Right renal pelvis (tissue), 4 donors: ENCODE measurements around the gene NDUFB6. TPM values are rescaled to one million over a fixed set of nuclear protein-coding genes. Genes with fewer than 3 reads are reported as not detected.
"Not testable (repeated sequence)": the region's sequence is repeated elsewhere in the genome, so short reads cannot be mapped to it uniquely, and the experiment has no call there.

Experiments used
- DNase-seq, 4 donors: peaks; one replicate each; pipeline ENCODE4 v3.0.0-alpha.2; 2013; ENCODE audit warnings: low read depth in 4 of 4, low spot score in 3 of 4, missing footprints in 1 of 4
- polyA plus RNA-seq, 4 donors: library from polyadenylated mRNA; unstranded; fragments of 120-200 nt; gene quantifications; one replicate each; pipeline ENCODE4 v1.2.1, GENCODE V29; 2013; ENCODE audit not compliant: insufficient read length in 4 of 4

Gene NDUFB6
- polyA plus RNA-seq, 4 donors = 76.4 to 93.8 (median 83.3) TPM

GRCh38 chr9:32524892-32525708, 47.9 kb downstream of the NDUFB6 start:
- DNase-seq = peak in 2 of 4 donors; percentile 10 to 18

GRCh38 chr9:32524558-32524891, 48.4 kb downstream of the NDUFB6 start:
- DNase-seq = not testable (repeated sequence)

- DNase-seq = no peak
Observed at GRCh38 chr9:32523910-32524309, 49.0 kb downstream of the NDUFB6 start.

GRCh38 chr9:32518276-32518675, 54.7 kb downstream of the NDUFB6 start:
- DNase-seq = no peak

GRCh38 chr9:32516241-32516640, 56.7 kb downstream of the NDUFB6 start:
- no peak for DNase-seq

- DNase-seq = no peak
Observed at GRCh38 chr9:32508728-32509127, 64.2 kb downstream of the NDUFB6 start.

GRCh38 chr9:32503008-32503407, 70.0 kb downstream of the NDUFB6 start:
- no peak for DNase-seq

Other genes starting within 250 kb of the NDUFB6 start
- gene ACO1, start 188.5 kb downstream of the NDUFB6 start, polyA plus RNA-seq = 10 to 100 TPM; 46.6 to 59.6 (median 48.0) TPM
- 10 to 100 TPM in 3 of 4 donors, 1 to 10 TPM in 1; 8.8 to 14.9 (median 12.7) TPM for gene RIGI, start 47.0 kb downstream of the NDUFB6 start, polyA plus RNA-seq
- gene SMIM27, start 20.8 kb downstream of the NDUFB6 start, polyA plus RNA-seq = 10 to 100 TPM; 14.1 to 18.8 (median 15.5) TPM
- 10 to 100 TPM; 26.6 to 37.1 (median 35.3) TPM for gene TOPORS, start 20.6 kb downstream of the NDUFB6 start, polyA plus RNA-seq
- gene TAF1L, start 62.5 kb upstream of the NDUFB6 start, polyA plus RNA-seq = under 1 TPM in 3 of 4 donors, not detected in 1; 0.06 to 0.10 (median 0.07) TPM
- gene TMEM215, start 210.4 kb upstream of the NDUFB6 start, polyA plus RNA-seq = under 1 TPM; 0.13 to 0.39 (median 0.26) TPM